HG03575 (cell line): Measurements from ENCODE around the gene RNU5D-1.

ENCODE experiments used
- ATAC-seq: cut with Tn5 transposase; IDR thresholded peaks from one replicate; pipeline ENCODE4 v1.9.1; 2021; ENCODE audit not compliant: unreplicated experiment, insufficient number of reproducible peaks, low FRiP score; ENCODE audit errors: extremely low read depth

RNU5D-1 gene

GRCh38 chr1:44681905-44682882 lies 48.8 kb downstream of the RNU5D-1 start:
- no peak for ATAC-seq
